HG03439 (cell line): Measurements from ENCODE around the gene SLC22A16.

ENCODE experiments used
- ATAC-seq: cut with Tn5 transposase; IDR thresholded peaks from one replicate; pipeline ENCODE4 v1.9.1; 2021; ENCODE audit warnings: mild to moderate bottlenecking, moderate library complexity; ENCODE audit not compliant: unreplicated experiment

SLC22A16 gene

GRCh38 chr6:110449541-110449895, 26.9 kb downstream of the SLC22A16 start:
- no peak for ATAC-seq

DNA sequence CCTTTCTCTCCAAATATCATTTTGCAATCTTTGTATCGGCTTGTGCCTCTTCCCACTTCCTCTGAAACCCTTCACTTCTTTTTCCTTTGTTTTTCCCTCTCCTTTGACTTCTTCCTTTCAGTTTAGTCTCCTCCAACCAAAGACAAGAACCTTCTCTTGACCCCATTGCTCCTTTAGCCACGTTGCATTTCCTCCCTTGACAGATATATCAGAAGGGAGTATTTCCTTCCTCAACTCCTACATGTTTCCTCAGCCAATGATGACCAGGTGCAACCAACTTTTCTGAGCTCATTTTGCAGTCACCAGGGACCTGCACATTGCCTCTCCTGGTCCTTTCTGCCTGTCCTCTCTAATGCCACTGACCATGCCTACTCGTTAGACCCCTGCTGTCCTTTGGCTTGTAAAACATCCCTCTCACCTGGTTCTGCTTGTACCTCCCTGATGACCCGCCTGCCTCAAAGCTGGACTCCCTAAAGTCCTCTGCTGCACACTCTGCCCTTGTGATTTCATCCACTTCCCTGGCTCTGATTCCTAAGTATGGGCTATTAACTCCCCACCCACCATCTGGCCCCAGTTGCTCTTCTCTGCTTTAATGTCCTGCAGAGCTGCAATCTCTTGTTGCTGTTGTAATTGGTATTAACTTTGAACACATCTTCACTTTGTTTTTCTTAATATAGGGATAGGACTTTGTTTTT, 27.4 kb downstream of the SLC22A16 start:
- no peak for ATAC-seq

DNA sequence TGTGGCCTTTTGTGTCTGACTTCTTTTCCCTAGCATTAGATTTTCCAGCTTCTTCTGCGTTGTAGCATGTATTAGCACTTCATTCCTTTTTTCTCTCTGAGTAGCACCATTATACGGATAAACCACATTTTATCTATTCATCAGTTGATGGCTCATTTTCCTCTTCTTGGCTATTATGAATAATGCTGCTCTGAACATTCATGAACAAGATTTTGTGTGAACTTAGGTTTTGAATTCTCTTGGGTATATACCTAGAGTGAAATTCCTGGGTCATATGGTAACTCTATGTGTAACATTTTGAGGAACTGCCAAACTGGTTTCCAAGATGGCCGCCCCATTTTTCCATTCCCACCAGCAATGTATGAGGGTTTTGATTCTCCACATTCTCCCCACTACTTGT, 28.7 kb downstream of the SLC22A16 start:
- ATAC-seq, result no peak

GRCh38 chr6:110446405-110446804, 30.0 kb downstream of the SLC22A16 start:
- no peak for ATAC-seq

DNA sequence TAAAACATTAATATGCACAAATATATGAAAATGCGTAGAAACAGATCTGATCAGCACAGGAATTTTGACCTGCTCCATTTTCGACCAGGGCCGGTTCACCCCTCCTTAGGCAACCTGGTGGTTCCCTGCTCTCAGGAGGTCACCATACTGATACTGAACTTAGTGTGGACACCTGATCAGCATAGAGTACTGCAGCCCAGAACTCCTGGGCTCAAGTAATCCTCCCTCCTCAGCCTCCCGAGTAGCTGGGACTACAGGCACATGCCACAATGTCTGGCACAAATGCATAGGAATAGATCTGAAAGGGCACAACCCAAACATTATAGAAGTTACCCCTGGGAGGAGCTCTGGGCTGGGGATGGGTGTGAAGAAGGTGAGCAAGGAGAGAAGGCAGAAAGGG, 36.4 kb downstream of the SLC22A16 start:
- ATAC-seq, result no peak

DNA sequence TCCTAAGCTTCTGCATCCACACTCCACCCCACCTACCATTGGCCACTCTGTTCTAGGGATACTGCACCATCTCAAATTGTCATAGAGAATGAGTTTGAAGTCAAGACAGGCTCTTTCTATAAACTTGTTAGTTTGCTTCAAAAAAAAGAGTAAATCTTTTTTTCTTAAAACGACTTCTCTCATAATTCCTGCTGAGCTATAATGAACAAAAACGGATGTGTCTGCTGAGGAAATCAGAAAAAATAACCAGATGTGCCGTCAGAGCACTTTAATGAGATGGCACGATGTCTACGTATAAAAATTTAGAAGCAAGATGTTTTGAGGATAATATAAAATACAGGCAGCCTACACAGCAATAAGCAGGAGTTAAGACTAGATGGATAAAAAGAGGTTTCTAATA, 37.1 kb downstream of the SLC22A16 start:
- no peak for ATAC-seq

DNA sequence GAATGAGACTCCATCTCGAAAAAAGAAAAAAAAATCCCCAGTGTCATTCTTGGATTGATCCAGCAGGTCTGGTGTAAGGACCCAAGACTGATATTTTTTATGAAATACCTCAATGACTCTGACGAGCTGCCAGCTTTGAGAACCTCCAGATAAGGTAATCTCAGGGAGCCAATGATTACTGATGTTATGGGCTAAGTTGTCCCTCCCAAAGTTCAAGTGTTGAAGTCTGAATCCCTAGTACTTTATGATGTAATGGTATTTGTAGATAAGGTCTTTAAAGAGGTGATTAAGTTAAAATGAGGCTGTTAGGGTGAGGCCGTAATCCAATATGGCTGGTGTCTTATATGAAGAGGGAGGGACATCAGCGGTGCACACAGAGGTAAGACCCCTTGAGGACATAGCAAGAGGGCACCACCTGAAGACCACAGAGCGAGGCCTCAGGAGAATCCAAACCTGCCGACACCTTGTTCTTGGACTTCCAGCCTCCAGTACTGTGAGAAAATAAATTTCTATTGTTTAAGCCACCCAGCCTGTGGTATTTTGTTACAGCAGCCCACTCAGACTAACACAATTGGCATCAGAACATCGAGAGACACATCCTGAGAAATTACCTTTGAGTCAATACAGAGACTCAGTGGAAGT, 41.3 kb downstream of the SLC22A16 start:
- no peak for ATAC-seq

GRCh38 chr6:110432285-110432900, 44.0 kb downstream of the SLC22A16 start:
- ATAC-seq, result no peak

GRCh38 chr6:110430741-110431140, 45.7 kb downstream of the SLC22A16 start:
- ATAC-seq, result no peak

DNA sequence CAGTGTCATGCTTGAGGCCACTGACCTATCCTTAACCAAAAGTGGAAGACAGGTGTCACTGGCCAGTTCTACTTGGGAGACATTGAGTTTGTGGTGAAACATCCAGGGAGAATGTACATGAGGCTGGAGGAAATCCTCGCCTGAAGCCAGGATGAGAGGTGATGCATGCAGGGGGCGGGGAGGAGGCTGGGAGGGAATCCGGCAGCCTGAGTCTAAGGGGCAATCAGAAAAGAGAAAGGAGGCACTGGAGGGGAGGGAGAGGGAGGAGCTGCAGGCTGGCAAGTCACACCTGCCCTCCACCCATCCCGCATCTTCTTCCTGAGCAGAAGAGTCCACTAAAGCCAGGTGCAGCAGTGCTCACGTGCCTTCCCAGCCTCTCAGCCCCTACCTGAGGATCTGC, 46.2 kb downstream of the SLC22A16 start:
- no peak for ATAC-seq

- no peak for ATAC-seq
Measured at GRCh38 chr6:110428153-110428552, 48.3 kb downstream of the SLC22A16 start.

DNA sequence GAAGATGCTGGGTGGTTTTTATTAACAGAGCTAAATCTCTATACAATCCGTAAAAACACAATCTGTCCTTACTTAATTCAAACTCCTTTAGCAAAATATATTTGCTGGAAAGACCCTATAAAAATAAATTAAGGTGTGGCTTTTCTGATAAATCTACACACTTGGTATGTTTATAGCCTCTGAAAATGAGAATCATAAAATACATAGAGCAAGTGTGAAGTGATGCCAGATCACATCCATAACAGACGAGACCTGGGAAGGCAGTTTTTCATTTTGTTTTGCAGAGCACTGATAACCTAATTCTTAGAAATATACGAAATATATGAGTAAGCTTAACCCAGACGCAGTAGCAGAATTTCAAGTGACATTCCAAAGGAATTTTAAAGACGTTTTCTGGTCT, 50.6 kb downstream of the SLC22A16 start:
- ATAC-seq, result no peak

DNA sequence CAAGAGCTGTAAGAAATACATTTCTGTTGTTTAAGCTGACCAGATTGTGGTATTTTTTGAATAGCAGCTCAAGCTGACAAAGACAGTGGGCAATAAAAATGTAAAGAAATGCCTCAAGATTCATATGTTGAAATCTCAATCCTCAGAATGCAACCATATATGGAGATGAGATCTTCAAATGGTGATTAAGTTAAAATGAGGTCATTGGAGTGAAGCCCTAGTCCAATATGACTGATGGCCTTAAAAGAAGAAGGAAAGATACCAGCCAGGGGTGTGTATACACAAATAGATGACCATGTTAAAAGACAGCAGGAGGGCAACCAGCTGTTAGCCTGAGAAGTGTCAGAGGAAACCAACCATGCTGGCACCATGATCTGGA, 54.0 kb downstream of the SLC22A16 start:
- ATAC-seq, result no peak

GRCh38 chr6:110421749-110422443, 54.5 kb downstream of the SLC22A16 start:
- ATAC-seq, result no peak

DNA sequence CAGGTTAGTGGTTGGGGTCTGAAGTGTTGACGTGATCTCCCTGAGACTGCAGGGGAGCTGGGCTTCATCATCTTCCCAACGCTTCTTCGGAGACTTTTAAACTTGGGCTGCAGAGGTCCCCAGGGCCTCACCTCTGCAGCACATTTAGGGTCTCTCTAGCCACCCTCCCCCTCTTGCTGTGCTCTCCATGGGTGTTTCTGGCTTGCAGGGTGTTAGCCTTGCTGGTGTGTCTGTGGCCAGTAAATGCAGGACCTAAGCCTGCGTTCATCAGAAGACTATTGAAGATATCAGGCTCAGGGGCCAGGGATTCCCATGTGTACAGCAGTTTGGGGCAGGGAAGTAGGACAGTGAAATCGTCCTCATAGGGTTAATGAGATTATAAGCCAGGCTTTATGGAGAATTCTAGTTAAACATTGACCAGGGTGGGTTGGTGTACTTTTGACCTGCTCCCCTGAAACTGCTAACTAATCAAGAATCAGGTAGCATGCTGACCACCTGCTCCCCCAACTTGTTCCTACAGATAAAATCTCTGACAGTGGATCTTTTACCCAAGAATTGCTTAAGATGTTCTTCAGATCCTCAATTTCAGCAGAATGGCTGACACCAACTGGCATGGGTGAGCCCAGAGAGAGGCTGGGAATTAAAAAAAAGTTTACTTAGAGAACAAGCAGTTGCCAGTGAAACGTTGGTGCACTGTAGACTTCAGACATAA, 57.2 kb downstream of the SLC22A16 start:
- ATAC-seq, result no peak

- ATAC-seq, result no peak
Measured at GRCh38 chr6:110418594-110418993, 57.8 kb downstream of the SLC22A16 start.

DNA sequence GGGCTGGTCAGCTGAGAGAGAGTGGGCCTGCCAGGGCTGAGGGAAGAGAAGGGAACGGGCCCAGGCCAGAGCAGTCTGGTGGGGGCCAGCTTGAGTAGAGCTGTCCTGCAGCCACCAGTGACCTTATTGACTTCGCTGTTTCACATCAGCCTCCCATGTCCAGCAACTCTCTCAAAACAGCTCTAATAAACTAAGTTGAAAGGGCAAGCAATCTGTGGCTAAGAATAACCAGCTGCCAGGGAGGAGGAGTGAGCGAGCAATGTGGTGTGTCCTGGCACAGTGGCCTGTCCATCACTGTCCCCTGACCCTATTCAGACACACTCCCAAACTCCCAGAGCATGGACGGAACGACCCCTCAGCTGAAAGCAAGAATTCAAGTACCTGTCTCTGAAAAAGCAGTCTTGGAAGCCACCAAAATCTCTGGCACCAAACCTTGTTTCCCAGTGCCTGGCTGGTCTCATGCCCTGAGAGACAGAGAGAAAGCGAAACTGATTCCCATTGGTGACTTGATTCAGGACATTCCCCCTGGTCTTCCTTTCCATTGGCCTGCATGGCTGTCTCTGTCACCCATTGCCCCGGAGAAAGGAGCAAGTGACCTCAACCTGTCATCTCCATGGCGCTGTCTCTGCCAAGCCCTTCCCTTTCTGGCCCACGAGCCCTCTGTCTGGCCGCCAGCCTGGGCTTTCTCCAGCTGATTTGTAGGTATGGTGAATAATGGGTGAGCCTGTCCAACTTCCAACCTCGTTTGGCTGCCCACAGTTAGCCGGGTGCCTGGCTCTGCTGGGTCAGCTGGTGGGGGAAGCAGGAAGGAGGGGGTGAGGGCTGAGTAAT, 61.1 kb downstream of the SLC22A16 start, which contains the start of gene DDO:
TSS of gene DDO (minus strand) at position 490 of the 831 bp plus-strand sequence. CDS start 2,113 bp downstream, outside the sequence.
- ATAC-seq, result no peak

- ATAC-seq, result no peak
Measured at GRCh38 chr6:110414669-110415068, 61.7 kb downstream of the SLC22A16 start.

DNA sequence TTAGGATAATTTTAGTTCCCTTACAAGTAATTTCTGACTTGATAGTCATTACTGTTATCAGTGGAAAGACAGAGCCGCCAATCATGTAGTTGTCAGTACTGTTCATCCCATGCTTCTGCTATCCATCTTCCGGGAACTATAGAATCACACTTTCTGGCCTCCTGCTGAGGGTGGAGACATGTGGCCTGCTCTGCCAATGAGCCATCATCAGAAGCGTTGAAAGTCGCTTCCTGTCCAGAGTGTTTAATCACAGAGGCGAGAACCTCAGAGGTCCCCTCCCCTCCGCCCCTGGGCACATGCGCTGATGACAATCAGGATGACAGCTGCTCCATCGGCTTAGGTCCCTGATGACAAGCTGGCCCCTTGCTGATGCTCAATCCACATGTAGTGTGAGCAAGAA, 64.1 kb downstream of the SLC22A16 start:
- ATAC-seq, result no peak

- no peak for ATAC-seq
Measured at GRCh38 chr6:110410511-110410910, 65.9 kb downstream of the SLC22A16 start.
